Subcutaneous adipose tissue (tissue), 4 donors: ENCODE data around the gene HDAC8. TPM values are rescaled to one million over a fixed set of nuclear protein-coding genes. Genes with fewer than 3 reads are reported as not detected.

Experiments used
- total RNA-seq, 4 donors: library from RNA; depleted of rRNA; stranded (reverse); fragments of >200 nt; gene quantifications; one replicate each; pipeline ENCODE4 v1.1.0, GENCODE V29; 2016
- TF ChIP-seq, protein P1 (sequence below): fragments of 450-650 bp; IDR thresholded peaks from one replicate; pipeline ENCODE4 v1.5.1; 2016; ENCODE audit warnings: low read depth, mild to moderate bottlenecking, control low read depth, antibody characterized with exemption, moderate library complexity

Gene HDAC8
- total RNA-seq, 4 donors from 2014 or later = 26.2 to 34.0 (median 31.5) TPM

DNA sequence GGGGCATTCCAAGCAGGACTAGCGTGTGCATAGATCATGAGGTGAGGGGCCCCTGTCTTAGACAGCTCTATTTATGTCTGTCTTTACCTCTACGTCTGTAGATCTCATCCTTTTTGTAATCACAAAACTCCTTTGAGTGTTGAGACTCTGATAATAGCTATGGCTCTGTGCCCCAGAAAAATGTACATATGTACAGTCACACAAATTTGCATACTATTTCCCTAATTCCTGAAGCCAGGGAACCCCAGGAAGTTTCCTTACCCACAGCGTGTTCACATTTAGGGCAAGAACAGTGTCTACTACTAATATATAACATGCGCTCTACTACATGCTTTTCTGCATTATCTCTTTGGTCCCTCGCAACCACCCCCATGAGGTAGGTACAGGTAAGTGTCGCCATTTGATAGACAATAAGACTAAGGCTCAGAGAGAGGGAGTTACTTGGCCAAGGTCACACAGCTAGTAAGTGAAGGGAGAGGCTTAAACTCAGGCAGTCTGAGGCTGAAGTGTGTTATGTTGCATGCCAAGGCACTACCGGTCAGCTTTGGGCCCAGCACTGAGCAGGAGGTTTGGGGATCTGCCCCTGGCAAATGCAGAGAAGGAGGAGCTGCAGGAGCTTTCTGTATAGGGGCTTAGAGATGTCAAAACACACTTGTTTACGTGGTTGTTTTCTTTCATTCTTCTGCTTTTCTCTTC is 245.9 kb downstream of the HDAC8 start:
- TF ChIP-seq, protein P1, sequence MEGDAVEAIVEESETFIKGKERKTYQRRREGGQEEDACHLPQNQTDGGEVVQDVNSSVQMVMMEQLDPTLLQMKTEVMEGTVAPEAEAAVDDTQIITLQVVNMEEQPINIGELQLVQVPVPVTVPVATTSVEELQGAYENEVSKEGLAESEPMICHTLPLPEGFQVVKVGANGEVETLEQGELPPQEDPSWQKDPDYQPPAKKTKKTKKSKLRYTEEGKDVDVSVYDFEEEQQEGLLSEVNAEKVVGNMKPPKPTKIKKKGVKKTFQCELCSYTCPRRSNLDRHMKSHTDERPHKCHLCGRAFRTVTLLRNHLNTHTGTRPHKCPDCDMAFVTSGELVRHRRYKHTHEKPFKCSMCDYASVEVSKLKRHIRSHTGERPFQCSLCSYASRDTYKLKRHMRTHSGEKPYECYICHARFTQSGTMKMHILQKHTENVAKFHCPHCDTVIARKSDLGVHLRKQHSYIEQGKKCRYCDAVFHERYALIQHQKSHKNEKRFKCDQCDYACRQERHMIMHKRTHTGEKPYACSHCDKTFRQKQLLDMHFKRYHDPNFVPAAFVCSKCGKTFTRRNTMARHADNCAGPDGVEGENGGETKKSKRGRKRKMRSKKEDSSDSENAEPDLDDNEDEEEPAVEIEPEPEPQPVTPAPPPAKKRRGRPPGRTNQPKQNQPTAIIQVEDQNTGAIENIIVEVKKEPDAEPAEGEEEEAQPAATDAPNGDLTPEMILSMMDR = no peak

DNA sequence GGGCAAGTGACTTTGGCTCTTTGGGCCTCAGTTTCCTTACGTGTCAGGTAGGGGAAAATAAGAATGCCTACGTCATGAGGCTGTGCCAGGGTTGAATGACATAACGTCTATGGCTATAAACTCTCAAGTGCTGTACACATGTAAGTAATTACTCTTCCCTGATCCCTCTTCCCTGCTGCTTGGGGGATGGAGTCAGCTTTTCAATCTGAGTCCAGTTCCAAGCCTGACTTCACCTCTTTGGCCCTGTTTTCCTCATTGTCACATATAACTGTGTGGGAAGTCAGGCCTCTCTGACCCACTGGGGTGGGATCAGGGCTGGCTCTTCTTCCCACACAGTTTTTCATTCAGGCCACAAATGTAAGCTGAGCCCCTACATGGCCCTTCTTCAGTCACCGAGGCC is 255.5 kb downstream of the HDAC8 start:
- TF ChIP-seq, protein P1 = no peak

DNA sequence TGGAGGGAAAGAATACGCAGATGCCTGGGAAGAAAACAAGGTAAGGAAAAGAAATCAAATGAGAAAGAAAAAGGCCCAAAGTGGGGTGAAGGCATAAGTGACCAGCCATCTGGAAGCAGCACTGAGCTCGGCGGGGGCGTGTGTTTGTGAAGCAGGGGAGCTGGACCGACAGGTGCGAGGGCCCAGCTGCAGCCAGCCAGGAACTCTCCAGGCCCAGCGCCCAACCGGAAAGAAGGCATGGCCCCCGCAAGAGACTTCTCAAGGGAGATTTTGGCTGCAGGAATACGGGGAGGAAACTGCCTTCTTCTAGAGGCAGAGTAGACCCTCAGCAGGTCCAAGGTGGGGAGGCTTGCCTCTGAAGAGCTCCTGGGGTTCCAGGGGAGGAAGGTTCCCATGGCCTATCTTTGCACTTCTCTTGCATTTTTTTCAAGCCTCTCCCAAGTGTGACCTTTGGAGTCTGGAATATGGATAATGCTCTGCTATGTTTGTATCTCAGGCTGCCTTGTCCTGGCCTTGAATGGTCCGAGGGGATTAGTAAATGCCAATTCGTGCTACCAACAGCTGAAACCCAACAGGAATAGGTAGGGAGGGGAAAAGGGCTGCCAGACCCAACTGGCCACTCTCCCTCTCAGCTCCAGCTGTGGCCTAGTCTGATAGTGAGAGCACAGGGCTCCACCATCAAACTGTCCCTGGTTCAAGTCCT is 256.1 kb downstream of the HDAC8 start:
- TF ChIP-seq, protein P1 = no peak

DNA sequence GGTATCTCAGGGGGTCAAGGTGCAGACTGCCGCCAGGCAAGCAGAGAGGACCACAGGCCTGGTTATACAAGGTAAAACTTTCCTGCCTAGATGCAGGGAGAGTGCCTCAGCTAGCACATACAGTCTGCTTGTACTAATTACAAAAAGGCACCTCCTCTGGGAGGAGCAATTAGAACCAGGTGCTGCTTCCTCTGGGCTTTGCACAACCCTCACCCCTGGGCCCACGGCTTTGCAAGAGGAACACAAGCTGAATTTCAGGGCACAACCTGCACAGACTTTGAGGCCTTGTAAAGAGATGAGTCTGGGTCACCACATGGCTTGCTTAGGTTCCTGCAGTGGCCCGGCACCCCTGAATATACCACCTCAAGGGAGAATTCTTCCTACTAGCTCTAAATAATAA is 257.8 kb downstream of the HDAC8 start:
- TF ChIP-seq, protein P1 = no peak

DNA sequence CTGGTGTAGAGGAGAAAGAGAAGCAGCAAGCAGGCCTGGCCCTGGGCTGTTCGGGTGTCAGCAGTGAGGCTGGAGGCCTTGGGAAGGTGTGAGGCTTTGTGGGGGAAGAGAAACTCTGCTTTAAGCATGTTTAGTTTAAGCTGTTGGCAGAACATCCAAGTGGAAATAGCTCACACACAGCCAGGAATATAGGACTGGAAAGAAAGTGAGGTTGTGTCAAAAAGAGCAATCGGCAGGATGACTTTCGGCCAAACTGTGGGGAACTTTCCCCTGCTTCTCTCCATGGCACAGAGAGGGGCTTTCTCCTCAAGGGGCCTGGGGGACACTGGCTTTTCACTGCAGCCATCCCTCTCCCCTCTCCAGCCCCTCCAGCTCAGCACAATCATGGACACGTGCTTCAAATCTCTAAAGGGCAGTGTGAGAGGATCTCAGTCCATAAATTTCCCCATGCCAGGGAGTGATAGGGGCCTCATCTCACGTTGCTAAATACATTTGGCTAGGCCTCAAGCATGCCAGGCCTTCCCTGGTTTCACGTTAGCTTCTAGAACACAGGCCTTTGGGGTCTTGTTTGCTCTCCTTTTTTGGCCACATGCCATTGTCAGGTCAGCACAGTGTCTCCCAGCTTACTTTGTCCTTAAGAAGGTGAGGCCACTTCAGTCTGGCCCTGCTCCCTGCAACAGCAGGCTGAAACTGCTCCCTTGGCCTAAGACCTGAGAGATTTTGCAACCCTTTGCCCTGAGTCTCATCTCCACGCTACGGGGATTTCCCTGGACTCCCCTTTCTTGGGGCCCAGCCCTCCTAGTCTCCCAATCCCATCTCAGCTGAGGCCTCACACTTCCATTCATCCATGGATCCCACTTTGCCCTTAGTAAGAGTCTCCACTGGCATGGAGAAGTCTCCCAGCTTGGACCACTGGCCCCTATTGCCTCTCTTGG is 258.7 kb downstream of the HDAC8 start:
- TF ChIP-seq, protein P1 = no peak

DNA sequence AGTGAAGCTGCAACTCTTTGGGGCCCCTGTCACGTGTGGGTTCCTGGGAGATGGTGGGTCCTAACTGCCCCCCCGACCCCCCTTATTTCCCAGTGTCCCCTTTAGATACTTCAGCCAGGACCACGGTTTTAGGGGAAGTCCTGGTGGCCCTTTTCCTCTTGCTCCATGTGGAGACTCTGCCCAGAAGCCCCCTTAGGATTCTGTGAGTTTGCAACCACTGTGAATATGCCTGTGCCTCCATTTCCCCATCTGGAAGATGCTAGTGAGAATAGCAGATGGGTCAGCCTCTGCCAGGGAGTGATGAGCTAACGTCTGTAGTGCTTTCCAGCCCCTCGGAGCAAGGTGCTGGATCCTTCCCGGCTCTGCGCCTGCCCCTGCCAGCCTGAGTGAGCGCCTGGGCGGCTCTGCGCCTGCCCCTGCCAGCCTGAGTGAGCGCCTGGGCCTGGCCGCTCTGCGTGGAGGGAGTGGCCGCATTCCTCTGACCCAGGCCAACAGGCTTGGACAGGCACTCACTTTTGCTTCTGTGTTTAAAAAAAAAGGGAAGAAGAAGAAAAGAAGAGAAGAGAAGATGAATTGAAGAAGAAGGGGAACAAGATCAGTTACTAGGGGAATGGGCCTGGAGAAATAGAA is 260.2 kb downstream of the HDAC8 start:
- TF ChIP-seq, protein P1 = no peak
